HCT116 (cell line): Measurements from ENCODE around the gene ZMYND12. TPM values are rescaled to one million over a fixed set of nuclear protein-coding genes. Genes with fewer than 3 reads are reported as not detected.

Source experiments
- ATAC-seq: fragments of 200-7000 bp; cut with Tn5 transposase; 2 replicates; pipeline ENCODE4 v1.9.1; 2020; ENCODE audit warnings: mild to moderate bottlenecking, moderate library complexity
- Bru-seq: library from RNA; stranded (reverse); fragments of 400-500 nt; gene quantifications from one replicate; lab custom pipeline; 2021; lab: Mats Ljungman, UMichigan
- BruChase-seq, 2 experiments: library from RNA; stranded (reverse); fragments of 400-500 nt; gene quantifications; one replicate each; lab custom pipeline; 2021; lab: Mats Ljungman, UMichigan
- BruUV-seq: library from RNA; stranded (reverse); fragments of 400-500 nt; replicated peaks from 2 replicates; lab custom pipeline; 2021; lab: Mats Ljungman, UMichigan
- CTCF ChIA-PET: fragments of 300-600 bp; sonication (Branson Sonifier 250); formaldehyde crosslinking; loops from one replicate; lab custom pipeline; 2021; ENCODE audit warnings: antibody characterized with exemption; lab: Charles Lee
- POLR2A ChIA-PET: fragments of 300-600, 350-600 bp; sonication (Branson Sonifier 250); formaldehyde crosslinking; loops from one replicate; lab custom pipeline; 2021; ENCODE audit warnings: antibody characterized with exemption; lab: Charles Lee
- RAD21 ChIA-PET, 2 experiments: fragments of 300-600 bp; sonication (Branson Sonifier 250); formaldehyde crosslinking; loops; one replicate each; lab custom pipeline; 2023; ENCODE audit warnings: low total read pairs in 2 of 2; ENCODE audit not compliant: uncharacterized antibody in 2 of 2, unreplicated experiment in 2 of 2, low non-redundant PET in 1 of 2; lab: Charles Lee
- DNase-seq: peaks from one replicate; pipeline ENCODE4 v3.0.0-alpha.2; 2010; ENCODE audit warnings: low read depth, low spot score
- H2AFZ ChIP-seq: fragments of 200-600 bp; shearing (Covaris generic), sonication (generic); 2 replicates; pipeline ENCODE4 v1.6.1; 2017; ENCODE audit warnings: low read depth, mixed run types, mixed read lengths, antibody characterized with exemption, low read length; ENCODE audit not compliant: poor library complexity, severe bottlenecking
- H3K27ac ChIP-seq: 2 replicates; pipeline ENCODE4 v1.5.1; 2012; ENCODE audit warnings: low read depth, low read length
- H3K27me3 ChIP-seq: fragments of 200-600 bp; sonication (generic); 2 replicates; pipeline ENCODE4 v1.6.1; 2016; ENCODE audit warnings: mixed run types, low read length, mixed read lengths; ENCODE audit not compliant: insufficient read depth
- H3K36me3 ChIP-seq, 2 experiments: fragments of 200-500 bp in 1 of 2; fragments of 200-600 bp in 1 of 2; sonication (Bioruptor generic) in 1 of 2; sonication (generic) in 1 of 2; 2 replicates each; pipeline versions ENCODE4 v1.5.1 to v1.6.1; 2014 to 2016; ENCODE audit warnings: low read length in 2 of 2, inconsistent platforms in 1 of 2, mixed read lengths in 1 of 2, mixed run types in 1 of 2; ENCODE audit not compliant: insufficient read depth in 2 of 2, control insufficient read depth in 1 of 2
- H3K4me1 ChIP-seq, 2 experiments: fragments of 200-600 bp in 1 of 2; sonication (generic) in 1 of 2; 2 replicates each; pipeline versions ENCODE4 v1.5.1 to v1.6.1; 2012 to 2017; ENCODE audit warnings: low read length in 2 of 2, inconsistent platforms in 1 of 2, mild to moderate bottlenecking in 1 of 2, mixed read lengths in 1 of 2, mixed run types in 1 of 2, moderate library complexity in 1 of 2; ENCODE audit not compliant: insufficient read depth in 2 of 2, control insufficient read depth in 1 of 2
- H3K4me2 ChIP-seq: fragments of 200-600 bp; sonication (generic); 2 replicates; pipeline ENCODE4 v1.6.1; 2017; ENCODE audit warnings: mixed run types, low read length, mixed read lengths
- H3K4me3 ChIP-seq, 2 experiments: fragments of 200-600 bp in 1 of 2; sonication (generic) in 1 of 2; replicated peaks in 1 of 2; 2 replicates each; pipeline ENCODE4 v1.5.1; 2011 to 2016; ENCODE audit warnings: low read length in 2 of 2, control low read depth in 1 of 2, low read depth in 1 of 2, mild to moderate bottlenecking in 1 of 2, mixed read lengths in 1 of 2, mixed run types in 1 of 2
- H3K79me2 ChIP-seq: fragments of 200-600 bp; sonication (generic); 2 replicates; pipeline ENCODE4 v1.6.1; 2017; ENCODE audit warnings: mild to moderate bottlenecking, mixed run types, low read length, moderate library complexity, mixed read lengths; ENCODE audit not compliant: insufficient read depth
- H3K9ac ChIP-seq: fragments of 200-600 bp; sonication (generic); 2 replicates; pipeline ENCODE4 v1.6.1; 2016; ENCODE audit warnings: low read length, mixed read lengths
- H3K9me2 ChIP-seq: fragments of 200-600 bp; sonication (generic), shearing (Covaris generic); 2 replicates; pipeline ENCODE4 v1.6.1; 2017; ENCODE audit warnings: mixed run types, mild to moderate bottlenecking, moderate library complexity; ENCODE audit not compliant: insufficient read depth
- H3K9me3 ChIP-seq, 2 experiments: fragments of 200-500 bp in 1 of 2; fragments of 200-600 bp in 1 of 2; sonication (Bioruptor generic) in 1 of 2; sonication (generic) in 1 of 2; 2 replicates each; pipeline ENCODE4 v1.6.1; 2014 to 2017; ENCODE audit warnings: low read length in 2 of 2, mixed read lengths in 2 of 2, inconsistent platforms in 1 of 2, low read depth in 1 of 2, mild to moderate bottlenecking in 1 of 2, mixed run types in 1 of 2, moderate library complexity in 1 of 2; ENCODE audit not compliant: control insufficient read depth in 1 of 2, insufficient read depth in 1 of 2
- H4K20me1 ChIP-seq: fragments of 200-600 bp; sonication (generic), shearing (Covaris generic); 2 replicates; pipeline ENCODE4 v1.6.1; 2017; ENCODE audit warnings: mixed run types, mild to moderate bottlenecking, moderate library complexity; ENCODE audit not compliant: insufficient read depth
- CBX3 ChIP-seq: IDR thresholded peaks from 2 replicates; pipeline ENCODE4 v1.6.1; 2012; ENCODE audit warnings: low read depth
- CEBPB ChIP-seq: IDR thresholded peaks from 2 replicates; pipeline ENCODE4 v1.6.1; 2012; ENCODE audit warnings: low read depth
- EGR1 ChIP-seq: IDR thresholded peaks from 2 replicates; pipeline ENCODE4 v1.6.1; 2012; ENCODE audit warnings: low read depth
- ELF1 ChIP-seq: IDR thresholded peaks from 2 replicates; pipeline ENCODE4 v1.6.1; 2012; ENCODE audit warnings: low read depth, borderline replicate concordance
- EZH2 ChIP-seq: fragments of 200-600 bp; sonication (generic); IDR thresholded peaks from 2 replicates; pipeline ENCODE4 v1.6.1; 2017; ENCODE audit warnings: antibody characterized with exemption, mixed run types
- EZH2phosphoT487 ChIP-seq: fragments of 200-600 bp; IDR thresholded peaks from 2 replicates; pipeline ENCODE4 v1.6.1; 2018; ENCODE audit warnings: antibody characterized with exemption, borderline replicate concordance
- FOSL1 ChIP-seq: IDR thresholded peaks from 2 replicates; pipeline ENCODE4 v1.6.1; 2012; ENCODE audit warnings: low read depth
- JUND ChIP-seq: IDR thresholded peaks from 2 replicates; pipeline ENCODE4 v1.6.1; 2012
- POLR2A ChIP-seq: IDR thresholded peaks from 2 replicates; pipeline ENCODE4 v1.7.0; 2011; ENCODE audit warnings: borderline replicate concordance; ENCODE audit not compliant: insufficient read depth, insufficient read length; ENCODE audit errors: extremely low read depth
- POLR2AphosphoS5 ChIP-seq: IDR thresholded peaks from 2 replicates; pipeline ENCODE4 v1.6.1; 2011; ENCODE audit warnings: mild to moderate bottlenecking, low read depth, low read length, moderate library complexity
- RAD21 ChIP-seq: IDR thresholded peaks from 2 replicates; pipeline ENCODE4 v1.6.1; 2012; ENCODE audit warnings: low read depth, mild to moderate bottlenecking
- SIN3A ChIP-seq: IDR thresholded peaks from 2 replicates; pipeline ENCODE4 v1.6.1; 2012; ENCODE audit warnings: low read depth
- YY1 ChIP-seq: IDR thresholded peaks from 2 replicates; pipeline ENCODE4 v1.6.1; 2011; ENCODE audit warnings: low read length, low read depth, moderate library complexity, mild to moderate bottlenecking; ENCODE audit not compliant: insufficient replicate concordance; ENCODE audit errors: extremely low read depth
- ZFX ChIP-seq: fragments of 450-650 bp; IDR thresholded peaks from 2 replicates; pipeline ENCODE4 v1.6.1; 2017
- ZNF274 ChIP-seq: fragments of 200-500 bp; sonication (Bioruptor generic); IDR thresholded peaks from 2 replicates; pipeline ENCODE4 v1.6.1; 2014; ENCODE audit warnings: mild to moderate bottlenecking, low read depth, low read length, inconsistent platforms
- intact Hi-C: fragments of 100-400 bp; cut with micrococcal nuclease; formaldehyde crosslinking; loops from 2 replicates; pipeline ENCODE4 v1.10.0; 2022
- long read RNA-seq: library from polyadenylated mRNA; unstranded; transcript quantifications from one replicate; pipeline ENCODE4 v2.0.0, GENCODE V29; 2021; ENCODE audit not compliant: unreplicated experiment
- polyA plus RNA-seq: library from polyadenylated mRNA; unstranded; fragments of >200 nt; gene quantifications from 2 replicates; pipeline ENCODE4 v1.2.1, GENCODE V29; 2012; ENCODE audit warnings: missing spikeins
- total RNA-seq: library from RNA; stranded (reverse); gene quantifications from one replicate; pipeline ENCODE4 v1.2.1, GENCODE V29; 2021; ENCODE audit not compliant: unreplicated experiment
- TF ChIP-seq, protein P1 (sequence below): IDR thresholded peaks from 2 replicates; pipeline ENCODE4 v1.6.1; 2011; ENCODE audit warnings: mild to moderate bottlenecking, low read length, moderate library complexity; ENCODE audit not compliant: insufficient replicate concordance; ENCODE audit errors: extremely low read depth
- TF ChIP-seq, protein P2 (sequence below): IDR thresholded peaks from 2 replicates; pipeline ENCODE4 v1.6.1; 2012
- TF ChIP-seq, protein P3 (sequence below): IDR thresholded peaks from 2 replicates; pipeline ENCODE4 v1.6.1; 2012; ENCODE audit warnings: low read depth
- TF ChIP-seq, protein P4 (sequence below): IDR thresholded peaks from 2 replicates; pipeline ENCODE4 v1.6.1; 2012

Gene ZMYND12, protein sequence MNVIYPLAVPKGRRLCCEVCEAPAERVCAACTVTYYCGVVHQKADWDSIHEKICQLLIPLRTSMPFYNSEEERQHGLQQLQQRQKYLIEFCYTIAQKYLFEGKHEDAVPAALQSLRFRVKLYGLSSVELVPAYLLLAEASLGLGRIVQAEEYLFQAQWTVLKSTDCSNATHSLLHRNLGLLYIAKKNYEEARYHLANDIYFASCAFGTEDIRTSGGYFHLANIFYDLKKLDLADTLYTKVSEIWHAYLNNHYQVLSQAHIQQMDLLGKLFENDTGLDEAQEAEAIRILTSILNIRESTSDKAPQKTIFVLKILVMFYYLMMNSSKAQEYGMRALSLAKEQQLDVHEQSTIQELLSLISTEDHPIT
- total RNA-seq, result 0.25 TPM
- polyA plus RNA-seq, result 0.51 and 0.77 TPM in 2 replicates
- Bru-seq, nascent RNA, result percentile 28 among the genes with signal in this experiment
- percentile 18 among the genes with signal in this experiment for BruChase-seq, experiment 1, labeled RNA remaining after a 6-hour chase
- BruChase-seq, experiment 2, labeled RNA remaining after a 2-hour chase, result percentile 20 among the genes with signal in this experiment
- long read RNA-seq, partial matches to known transcripts, result 0 of 1 reads
- long read RNA-seq, other reads (novel, unspliced or antisense), result 0 of 1 reads

DNA sequence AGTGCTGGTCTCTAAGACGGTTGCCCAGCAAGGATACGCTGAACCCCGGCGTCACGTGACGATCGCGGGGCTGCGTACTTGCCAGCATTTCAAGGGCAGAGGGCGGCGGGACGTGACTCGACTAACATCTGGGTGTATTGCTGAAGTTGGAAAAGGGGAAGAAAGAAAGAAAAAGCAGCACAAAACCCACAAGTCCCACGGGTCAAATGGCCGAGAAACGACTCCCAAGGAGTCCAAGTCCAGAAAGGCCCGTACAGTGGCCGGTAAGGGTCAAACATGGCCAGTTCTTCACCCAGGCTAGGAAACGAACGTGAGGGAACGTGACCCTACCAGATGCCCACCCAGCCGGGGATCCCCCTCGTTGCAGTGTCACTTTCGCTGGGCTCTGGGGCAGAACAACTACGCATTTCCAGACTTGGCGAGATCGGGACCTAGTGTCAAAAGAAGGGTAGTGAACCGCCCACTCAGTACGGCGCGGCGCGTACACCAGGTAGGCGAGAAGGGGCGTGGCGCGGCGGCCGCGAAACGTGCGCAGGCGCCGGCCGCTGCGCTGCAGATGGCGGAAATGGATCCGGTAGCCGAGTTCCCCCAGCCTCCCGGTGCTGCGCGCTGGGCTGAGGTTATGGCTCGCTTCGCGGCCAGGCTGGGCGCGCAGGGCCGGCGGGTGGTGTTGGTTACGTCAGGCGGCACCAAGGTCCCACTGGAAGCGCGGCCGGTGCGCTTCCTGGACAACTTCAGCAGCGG is at the start of gene ZMYND12, which contains the start of gene PPCS:
TSS of gene ZMYND12 (minus strand) at position 13 of the 744 bp plus-strand sequence. CDS start 25 bp downstream, outside the sequence.
TSS of gene PPCS (plus strand) at position 534 of the 744 bp plus-strand sequence. CDS start at position 557, 23 bp downstream.
- peak; percentile 92 for ATAC-seq
- Histone ChIP-seq H3K4me2 (peak within 1 kb of the TSS; percentile 95), H3K36me3 (peaks cover 19 to 22% of the 10 kb centered on the region in 2 experiments; a peak in 3 of 4 replicates), H3K9me2 (no peaks in the 10 kb centered on the region), H4K20me1 (no peaks in the 10 kb centered on the region), H3K27ac (peak within 1 kb of the TSS; percentile 93), H3K9me3 (no peaks in the 10 kb centered on the region), H3K27me3 (no peaks in the 10 kb centered on the region), H3K4me1 (peaks cover 0 to 16% of the 10 kb centered on the region in 2 experiments; a peak in 3 of 4 replicates), H3K4me3 (peak within 1 kb of the TSS; percentile 88 to 95), H3K9ac (peak within 1 kb of the TSS; percentile 94), H2AFZ (peak within 1 kb of the TSS; percentile 87), H3K79me2 (peaks cover 18% of the 10 kb centered on the region)
- TSS peak; percentile 80 for BruUV-seq
- intact Hi-C loops, result loop anchor here (5.0 kb wide), 1 partner anchor 119 kb away; the partner anchor contains the start of gene FOXJ3
- ChIA-PET POLR2A (interaction anchor here (1.1 kb wide), 1 partner anchor 10 kb away, joined by 4 read pairs; no protein-coding TSS in a partner anchor), RAD21 (no interaction called here), CTCF (no interaction called here)
- DNase-seq, result peak; percentile 75
- peak; percentile 66 for TF ChIP-seq POLR2A
- peak; percentile 98; the same call in 1 of the 2 replicates for TF ChIP-seq ZFX
- TF ChIP-seq EZH2, result no peak
- TF ChIP-seq ELF1, result no peak
- TF ChIP-seq JUND, result no peak
- no peak; the same call in none of the 2 replicates for TF ChIP-seq SIN3A
- TF ChIP-seq, protein P1, sequence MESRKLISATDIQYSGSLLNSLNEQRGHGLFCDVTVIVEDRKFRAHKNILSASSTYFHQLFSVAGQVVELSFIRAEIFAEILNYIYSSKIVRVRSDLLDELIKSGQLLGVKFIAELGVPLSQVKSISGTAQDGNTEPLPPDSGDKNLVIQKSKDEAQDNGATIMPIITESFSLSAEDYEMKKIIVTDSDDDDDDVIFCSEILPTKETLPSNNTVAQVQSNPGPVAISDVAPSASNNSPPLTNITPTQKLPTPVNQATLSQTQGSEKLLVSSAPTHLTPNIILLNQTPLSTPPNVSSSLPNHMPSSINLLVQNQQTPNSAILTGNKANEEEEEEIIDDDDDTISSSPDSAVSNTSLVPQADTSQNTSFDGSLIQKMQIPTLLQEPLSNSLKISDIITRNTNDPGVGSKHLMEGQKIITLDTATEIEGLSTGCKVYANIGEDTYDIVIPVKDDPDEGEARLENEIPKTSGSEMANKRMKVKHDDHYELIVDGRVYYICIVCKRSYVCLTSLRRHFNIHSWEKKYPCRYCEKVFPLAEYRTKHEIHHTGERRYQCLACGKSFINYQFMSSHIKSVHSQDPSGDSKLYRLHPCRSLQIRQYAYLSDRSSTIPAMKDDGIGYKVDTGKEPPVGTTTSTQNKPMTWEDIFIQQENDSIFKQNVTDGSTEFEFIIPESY, result no peak
- TF ChIP-seq FOSL1, result no peak
- TF ChIP-seq RAD21, result no peak
- TF ChIP-seq, protein P2, sequence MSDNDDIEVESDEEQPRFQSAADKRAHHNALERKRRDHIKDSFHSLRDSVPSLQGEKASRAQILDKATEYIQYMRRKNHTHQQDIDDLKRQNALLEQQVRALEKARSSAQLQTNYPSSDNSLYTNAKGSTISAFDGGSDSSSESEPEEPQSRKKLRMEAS, result peak; percentile 89
- TF ChIP-seq EGR1, result peak; percentile 97
- TF ChIP-seq YY1, result peak; percentile 69
- TF ChIP-seq, protein P3, sequence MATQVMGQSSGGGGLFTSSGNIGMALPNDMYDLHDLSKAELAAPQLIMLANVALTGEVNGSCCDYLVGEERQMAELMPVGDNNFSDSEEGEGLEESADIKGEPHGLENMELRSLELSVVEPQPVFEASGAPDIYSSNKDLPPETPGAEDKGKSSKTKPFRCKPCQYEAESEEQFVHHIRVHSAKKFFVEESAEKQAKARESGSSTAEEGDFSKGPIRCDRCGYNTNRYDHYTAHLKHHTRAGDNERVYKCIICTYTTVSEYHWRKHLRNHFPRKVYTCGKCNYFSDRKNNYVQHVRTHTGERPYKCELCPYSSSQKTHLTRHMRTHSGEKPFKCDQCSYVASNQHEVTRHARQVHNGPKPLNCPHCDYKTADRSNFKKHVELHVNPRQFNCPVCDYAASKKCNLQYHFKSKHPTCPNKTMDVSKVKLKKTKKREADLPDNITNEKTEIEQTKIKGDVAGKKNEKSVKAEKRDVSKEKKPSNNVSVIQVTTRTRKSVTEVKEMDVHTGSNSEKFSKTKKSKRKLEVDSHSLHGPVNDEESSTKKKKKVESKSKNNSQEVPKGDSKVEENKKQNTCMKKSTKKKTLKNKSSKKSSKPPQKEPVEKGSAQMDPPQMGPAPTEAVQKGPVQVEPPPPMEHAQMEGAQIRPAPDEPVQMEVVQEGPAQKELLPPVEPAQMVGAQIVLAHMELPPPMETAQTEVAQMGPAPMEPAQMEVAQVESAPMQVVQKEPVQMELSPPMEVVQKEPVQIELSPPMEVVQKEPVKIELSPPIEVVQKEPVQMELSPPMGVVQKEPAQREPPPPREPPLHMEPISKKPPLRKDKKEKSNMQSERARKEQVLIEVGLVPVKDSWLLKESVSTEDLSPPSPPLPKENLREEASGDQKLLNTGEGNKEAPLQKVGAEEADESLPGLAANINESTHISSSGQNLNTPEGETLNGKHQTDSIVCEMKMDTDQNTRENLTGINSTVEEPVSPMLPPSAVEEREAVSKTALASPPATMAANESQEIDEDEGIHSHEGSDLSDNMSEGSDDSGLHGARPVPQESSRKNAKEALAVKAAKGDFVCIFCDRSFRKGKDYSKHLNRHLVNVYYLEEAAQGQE, result no peak
- no peak for TF ChIP-seq CEBPB
- TF ChIP-seq EZH2phosphoT487, result no peak
- peak; percentile 97 for TF ChIP-seq POLR2AphosphoS5
- TF ChIP-seq CBX3, result no peak
- TF ChIP-seq, protein P4, sequence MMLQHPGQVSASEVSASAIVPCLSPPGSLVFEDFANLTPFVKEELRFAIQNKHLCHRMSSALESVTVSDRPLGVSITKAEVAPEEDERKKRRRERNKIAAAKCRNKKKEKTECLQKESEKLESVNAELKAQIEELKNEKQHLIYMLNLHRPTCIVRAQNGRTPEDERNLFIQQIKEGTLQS, result no peak
- no peak for TF ChIP-seq ZNF274
